HG03460 (cell line): ENCODE data around the gene MEG3.

ENCODE experiments used
- ATAC-seq: cut with Tn5 transposase; IDR thresholded peaks from one replicate; pipeline ENCODE4 v1.9.1; 2021; ENCODE audit not compliant: unreplicated experiment

MEG3 gene

DNA sequence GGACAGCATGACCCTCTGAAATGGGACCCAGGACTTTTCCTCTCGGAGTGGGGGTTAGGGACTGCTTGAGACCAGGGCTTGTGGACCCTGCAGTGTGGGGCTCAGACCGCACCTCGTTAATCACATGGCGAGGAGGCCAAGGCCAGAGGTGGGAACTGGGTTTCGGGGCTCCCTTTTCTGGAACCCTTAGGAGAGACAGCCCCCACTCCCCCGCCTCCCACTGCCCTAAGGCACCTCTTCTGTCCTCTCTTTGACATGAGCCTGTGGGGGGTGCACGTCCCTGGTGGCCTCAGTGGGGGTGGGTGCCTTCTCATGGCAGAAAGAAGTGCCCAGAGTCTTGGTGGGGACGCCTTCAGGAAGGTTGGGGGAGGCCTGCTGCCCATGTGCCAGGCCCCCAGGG lies 53.3 kb downstream of the MEG3 start:
- ATAC-seq: no peak

DNA sequence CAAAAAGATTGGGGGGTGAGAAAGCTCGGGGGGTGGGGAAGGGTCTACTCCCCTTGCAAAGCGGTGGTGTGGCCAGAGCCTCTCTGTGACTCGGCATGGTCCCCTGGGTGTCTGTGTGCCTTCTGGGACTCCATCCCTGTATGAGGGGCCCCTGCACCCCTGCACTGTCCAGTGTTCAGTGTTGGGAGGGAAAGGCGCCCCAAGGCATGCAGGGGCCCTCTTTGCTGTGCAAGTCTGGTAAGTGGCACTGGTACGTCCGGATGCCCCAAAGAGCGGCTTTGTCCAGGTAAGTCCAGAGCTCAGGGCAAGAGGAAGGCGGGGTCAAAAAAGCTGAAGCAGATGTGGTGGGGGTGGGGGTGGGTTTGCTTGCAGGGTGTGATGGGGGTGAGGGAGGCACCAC lies 53.9 kb downstream of the MEG3 start:
- no peak for ATAC-seq

DNA sequence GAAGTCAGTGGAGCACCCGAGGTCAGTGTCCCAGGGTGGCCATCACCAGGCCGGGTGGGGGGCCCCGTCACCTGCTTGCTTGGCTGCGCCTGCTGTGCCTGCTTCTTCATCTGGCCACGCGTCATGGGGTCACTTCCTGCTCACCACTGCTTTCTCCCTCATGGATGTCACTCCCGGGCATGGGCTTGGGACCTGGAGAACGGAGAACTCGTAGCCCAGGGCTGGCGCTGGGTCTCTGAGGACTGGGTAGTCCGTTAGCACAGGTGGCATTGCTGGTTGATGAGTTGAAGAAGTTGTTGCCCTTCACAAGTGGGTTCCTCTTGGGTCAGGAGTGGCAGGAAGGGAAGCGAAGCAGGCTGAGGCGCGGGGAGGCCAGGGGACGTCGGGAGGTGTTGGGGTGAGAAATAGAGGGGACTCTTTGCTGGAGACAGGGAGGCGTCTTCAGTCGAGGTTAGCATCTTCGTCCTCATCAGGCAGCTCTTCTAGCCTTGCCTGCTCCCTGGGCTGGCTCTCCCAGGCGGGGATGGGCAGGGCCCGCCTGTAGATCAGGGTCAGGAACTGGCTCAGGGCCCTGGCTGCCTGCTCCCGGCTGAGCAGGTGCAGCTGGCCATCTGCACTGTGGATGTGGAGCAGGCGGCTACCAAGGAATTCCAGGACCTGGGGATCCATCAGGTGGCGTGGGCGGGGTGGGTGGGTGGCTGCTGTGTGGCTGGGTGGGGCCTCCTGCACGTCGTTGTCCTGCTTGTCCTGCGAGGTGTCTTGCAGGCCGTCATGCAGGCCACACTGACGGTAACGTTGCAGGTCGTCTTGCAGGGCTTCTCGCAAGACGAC lies 54.6 kb downstream of the MEG3 start:
- no peak for ATAC-seq

DNA sequence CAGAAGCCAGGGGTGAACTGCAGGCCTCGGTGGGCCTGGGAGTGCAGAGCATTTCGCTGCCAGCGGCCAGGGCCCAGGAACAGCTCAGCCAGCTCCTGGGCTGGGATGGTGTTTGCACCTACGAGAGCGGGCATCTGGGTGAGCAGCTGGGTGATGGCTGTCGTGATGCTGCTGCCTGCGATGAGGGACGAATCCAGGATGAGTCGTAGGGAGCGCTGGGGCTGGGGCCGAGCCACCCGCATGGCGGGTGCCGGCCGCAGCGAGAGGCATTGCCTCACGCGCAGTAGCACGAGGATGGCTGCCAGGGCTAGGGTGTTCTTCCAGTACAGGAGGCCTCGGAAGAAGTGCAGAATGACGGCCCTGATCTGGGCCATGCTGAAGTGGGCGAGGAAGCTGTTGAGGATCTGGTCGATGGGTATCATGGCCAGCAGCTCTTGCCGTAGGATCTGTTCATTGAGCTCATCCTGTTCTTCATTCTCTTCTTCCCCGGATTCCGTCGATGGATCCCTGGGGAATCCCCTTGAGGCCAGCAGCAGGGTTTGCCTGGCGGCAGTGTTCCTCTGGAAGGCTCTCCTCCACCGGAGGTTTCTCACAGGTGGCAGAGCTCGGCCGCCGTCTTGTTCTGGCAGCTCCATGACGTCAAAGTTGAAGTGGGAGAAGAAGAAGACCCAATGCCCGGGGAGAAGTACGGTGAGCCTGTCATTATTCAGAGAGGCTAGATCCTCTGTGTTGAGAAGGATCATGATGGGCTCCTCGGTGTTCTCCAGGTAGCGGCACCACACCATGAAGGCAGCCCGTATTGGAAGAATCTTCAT lies 55.5 kb downstream of the MEG3 start:
- ATAC-seq: no peak

DNA sequence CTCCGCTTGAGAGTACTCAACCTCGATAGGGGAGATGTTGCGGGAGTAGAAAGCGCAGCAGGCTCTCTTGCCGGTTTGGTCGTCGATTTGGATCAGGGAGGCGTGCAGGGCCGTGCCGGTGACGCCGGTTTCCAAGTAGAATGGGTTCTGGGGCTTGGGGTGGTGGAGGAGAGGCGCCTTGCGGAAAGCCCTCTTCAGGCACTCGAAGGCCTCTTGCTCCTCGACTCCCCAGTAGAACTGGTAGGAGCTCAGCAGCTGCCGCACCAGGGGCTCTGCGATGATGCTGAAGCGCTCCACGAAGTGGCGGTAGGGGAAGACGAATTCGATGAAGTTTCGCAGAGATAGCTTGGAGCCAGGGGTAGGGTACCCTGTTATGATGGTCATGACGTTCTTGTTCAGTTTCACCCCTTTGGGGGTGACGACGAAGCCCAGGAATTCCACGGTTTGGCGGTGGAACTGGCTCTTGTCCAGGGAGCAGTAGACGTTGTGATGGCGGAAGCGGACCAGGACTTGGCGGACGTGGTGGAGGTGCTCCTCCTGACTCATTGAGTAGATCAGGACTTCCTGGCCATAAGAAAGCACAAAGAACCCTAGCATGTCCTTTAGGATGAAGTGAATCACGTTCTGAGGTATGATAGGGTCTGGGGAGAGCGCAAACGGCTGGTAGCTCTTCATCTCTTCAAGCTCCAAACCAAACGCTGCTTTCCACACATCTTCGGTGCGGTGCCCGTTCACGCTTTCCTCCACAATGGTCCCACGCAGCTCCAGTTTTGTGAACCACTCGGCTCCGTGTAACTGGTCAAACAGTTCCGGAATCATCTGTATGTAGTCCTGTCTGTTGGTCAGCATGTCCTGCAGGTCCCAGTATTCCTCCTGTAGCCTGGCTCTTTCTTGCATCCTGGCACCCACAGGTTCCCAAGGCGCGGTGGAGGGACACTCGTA lies 56.4 kb downstream of the MEG3 start:
- ATAC-seq: no peak

DNA sequence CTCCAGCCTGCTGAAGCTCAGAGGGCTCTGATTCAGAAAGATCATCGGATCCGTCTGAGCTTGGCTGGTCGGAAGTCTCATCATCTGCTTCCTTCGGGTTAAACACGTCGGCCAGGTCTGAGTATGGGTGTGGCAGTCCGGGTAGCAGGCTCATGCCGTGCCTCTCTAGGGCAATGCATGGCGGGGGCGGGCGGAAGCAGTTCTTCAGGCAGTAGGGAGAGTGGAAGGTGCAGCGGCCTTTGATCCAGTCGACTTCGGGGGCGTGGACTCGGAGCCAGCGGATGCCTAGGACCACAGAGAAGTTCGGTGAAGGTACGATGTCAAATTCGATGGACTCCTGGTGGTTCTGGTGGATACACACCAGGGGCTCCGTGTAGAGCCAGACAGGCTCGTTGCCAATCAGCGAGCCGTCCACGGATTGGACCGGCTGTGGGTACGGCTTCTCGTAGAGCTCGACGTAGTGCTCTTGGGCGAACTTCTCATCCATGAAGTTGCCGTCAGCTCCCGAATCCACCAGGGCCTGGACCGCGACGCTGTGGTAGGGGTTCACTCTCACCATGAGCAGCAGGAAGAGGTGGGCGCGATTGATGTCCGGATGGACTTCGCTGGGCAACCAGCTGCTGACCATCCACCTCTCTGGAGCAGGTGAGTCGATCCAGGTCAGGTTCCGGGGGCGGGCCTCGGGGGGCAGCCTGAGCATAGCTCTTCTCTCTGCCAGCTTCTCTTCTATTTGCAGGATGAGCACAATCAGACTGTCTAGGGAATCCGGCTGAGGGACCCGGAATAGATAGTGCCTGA lies 57.3 kb downstream of the MEG3 start:
- ATAC-seq: no peak

DNA sequence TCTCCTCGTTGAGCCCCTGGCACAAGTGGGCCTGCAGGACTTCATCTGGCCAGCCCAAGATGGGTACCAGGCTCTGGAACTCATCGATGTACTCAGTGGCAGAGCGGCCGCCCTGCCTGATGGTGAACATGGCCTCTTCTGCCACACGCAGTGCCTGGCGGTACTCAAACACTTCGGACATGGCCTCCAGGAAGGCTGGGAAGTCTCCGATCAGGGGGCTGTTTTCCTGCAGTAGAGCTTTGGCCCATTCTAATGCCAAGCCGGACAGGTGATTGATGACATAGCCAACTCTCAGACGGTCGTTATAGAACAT lies 57.8 kb downstream of the MEG3 start:
- ATAC-seq: no peak

DNA sequence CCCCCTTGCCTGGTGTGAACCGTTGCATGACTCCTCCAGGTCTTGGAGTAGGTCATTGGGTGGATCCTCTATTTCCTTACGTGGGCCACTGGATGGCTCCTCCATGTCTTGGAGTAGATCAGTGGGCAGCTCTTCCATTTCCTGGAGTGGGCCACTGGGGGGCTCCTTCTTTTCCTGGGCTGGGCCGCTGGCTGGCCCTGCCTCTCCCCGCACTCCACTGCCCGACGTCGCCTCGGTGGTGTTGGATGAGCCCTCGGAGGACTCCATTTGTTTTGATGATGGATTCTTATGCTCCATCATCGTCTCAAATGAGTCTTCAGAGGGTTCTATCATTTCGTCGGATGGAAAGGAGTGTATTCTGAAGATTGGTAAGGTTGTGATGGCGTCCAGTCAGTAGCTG lies 58.5 kb downstream of the MEG3 start:
- ATAC-seq: no peak

DNA sequence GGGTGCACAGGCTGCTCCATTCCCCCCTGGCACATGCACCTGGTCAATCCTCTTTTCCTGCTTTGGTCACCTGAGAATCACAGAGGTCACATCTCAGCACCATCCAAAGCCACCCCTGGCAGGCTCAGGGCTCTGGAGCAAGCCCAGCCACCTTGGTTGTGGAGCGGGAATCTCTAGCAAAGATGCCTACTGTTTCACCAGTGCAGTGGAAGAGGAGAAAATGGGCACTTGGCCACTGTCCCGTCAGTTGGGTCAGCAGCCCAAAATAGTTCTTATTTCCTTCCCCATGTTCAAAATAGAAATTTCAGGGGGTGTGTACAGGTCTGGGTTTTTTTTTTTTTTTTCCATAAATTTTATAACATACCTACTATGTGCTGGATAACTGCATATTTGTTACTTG lies 59.3 kb downstream of the MEG3 start:
- ATAC-seq: no peak

DNA sequence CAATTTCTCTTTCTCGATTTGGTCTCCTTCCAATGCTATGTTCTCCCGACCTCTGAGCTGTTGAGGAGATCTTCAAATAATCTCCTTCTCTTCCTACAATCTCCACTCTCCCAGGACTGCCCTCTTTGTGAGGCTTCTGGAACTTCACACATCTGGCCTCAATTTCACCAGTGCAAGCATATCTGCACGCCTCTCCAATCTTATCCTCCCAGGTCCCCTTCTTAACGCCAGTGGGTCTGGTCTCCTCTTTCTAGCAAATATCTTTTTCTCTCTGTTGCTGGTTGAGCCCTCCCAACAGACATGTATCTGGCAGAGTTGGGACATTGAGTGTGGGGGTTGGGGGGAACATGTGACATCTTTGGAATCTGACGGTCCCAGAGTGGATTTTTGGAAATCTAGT lies 59.7 kb downstream of the MEG3 start:
- ATAC-seq: no peak

DNA sequence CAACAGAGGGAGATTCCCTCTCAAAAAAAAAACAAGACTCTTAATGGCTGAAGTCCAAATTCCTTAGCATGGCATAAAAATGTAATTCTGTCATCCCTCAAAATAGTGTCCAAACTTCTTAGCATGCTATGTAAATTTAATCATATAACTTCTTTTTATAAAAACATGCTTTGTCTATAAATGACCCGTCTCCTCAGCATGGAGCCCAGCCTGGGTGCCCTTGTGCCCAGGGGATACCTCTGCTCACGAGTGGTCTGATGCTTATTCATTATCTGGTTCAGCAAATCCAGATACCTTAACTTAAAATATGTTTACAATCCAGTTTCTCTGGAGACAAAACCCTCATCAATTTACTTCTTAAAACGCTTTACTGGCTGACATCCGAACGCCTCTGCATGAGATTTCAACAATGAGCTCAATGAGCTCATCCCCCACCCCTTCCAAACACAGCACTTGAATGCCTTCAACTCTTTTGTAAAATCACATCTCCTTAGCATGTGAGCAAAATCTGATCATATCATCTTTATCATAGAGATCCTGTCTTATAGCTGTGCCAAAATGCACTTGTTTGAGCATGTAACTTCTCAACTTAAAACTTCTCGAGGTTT lies 61.9 kb downstream of the MEG3 start:
- ATAC-seq: no peak

DNA sequence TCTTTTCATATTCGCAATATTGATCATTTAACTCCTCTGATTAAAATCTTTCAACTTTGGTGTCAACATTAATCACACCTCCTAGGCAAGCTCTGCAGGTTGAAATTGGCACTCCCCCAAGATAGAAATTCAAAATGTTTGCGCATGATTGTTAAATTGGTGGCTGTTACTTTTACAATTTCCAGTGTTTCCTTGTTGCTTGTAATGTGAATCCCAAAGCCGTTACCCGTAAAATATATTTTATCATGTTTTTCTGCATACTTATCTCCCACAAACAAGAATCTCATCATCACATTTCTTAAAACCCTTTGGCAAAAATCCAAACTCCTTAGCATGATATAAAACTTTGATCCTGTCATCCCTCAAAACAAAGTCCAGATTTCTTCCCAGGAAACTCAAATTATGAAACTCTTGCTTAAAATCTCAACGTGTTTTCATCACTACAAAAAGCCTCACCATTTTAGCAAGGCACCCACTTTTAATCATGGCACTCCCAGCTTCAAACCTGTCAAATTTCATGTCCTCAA lies 62.9 kb downstream of the MEG3 start:
- no peak for ATAC-seq

DNA sequence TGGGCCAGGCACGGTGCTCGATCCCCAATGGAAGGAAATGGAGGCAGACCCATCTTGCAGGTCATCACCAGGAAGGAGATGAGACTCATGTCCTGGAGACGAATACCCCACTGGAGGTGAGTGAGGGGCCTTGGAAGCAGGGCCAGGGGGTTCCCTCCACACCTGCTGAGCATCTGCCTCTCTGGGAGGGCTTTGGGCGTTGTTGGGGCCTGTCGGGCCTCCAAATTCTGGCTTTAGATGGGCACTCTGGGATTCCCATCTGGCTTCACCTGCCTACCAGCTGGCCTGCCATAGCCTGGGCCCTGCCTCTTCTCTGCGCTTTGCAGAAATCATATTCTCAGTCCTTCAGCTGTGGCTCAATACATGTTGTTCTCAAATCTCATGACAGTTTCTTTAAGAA lies 63.7 kb downstream of the MEG3 start:
- ATAC-seq: no peak

DNA sequence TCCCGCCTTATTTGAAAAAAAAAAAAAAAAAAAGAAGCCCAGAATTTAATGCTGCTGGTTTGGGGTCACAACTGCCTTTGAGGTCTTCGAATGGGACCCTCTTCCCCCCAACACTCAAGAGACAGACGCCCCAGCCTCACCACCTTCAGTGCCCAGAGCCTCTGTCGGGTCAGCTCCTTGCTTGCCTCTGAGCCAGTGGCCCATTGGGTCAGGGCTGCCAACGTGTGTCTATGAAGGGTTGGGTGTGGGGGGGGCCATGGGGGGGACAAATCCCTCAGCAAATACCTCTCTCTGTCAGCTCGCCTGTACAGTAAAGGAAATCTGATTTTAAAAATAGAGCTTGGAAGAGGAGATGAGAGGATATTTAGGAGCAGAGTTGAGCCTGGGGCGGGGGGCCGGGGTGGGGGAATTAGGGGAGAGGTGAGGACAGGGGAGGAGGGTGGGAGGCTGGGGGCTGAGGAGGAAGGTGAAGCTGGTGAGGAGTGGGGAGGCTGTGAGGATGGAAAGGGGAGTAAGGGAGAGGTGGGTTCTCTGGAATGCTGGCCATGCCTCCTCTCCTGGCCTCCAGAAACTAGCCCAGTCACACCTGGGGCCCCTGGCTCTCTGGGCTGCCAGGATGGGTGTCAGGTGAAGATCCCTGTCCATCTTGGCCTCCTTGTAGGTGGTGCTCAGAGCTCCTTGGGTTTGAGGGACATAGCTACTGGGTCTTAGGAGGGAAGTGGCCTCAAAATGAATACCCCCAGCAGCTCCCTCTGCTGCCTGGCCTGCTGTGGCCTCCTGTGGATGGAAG lies 64.3 kb downstream of the MEG3 start:
- ATAC-seq: no peak

DNA sequence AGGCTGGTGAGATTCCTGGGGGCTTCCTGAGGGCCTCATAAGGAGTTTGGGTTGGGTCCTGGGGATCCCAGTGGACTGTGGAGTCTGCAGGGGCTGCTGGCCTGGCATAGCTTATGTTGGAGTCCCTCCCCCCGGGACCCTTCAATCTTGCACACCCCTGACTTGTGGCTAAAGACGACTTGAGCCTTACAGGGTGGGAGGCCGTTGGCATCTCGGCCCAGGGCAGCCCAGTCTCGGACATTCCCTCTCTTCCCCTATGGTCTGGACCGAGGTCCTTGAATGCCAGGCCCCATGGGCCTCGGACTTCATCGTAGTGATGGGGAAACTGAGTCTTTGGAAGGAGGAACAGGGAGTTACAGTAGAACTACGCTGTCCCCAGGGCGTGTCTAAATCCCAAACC lies 65.1 kb downstream of the MEG3 start:
- no peak for ATAC-seq

DNA sequence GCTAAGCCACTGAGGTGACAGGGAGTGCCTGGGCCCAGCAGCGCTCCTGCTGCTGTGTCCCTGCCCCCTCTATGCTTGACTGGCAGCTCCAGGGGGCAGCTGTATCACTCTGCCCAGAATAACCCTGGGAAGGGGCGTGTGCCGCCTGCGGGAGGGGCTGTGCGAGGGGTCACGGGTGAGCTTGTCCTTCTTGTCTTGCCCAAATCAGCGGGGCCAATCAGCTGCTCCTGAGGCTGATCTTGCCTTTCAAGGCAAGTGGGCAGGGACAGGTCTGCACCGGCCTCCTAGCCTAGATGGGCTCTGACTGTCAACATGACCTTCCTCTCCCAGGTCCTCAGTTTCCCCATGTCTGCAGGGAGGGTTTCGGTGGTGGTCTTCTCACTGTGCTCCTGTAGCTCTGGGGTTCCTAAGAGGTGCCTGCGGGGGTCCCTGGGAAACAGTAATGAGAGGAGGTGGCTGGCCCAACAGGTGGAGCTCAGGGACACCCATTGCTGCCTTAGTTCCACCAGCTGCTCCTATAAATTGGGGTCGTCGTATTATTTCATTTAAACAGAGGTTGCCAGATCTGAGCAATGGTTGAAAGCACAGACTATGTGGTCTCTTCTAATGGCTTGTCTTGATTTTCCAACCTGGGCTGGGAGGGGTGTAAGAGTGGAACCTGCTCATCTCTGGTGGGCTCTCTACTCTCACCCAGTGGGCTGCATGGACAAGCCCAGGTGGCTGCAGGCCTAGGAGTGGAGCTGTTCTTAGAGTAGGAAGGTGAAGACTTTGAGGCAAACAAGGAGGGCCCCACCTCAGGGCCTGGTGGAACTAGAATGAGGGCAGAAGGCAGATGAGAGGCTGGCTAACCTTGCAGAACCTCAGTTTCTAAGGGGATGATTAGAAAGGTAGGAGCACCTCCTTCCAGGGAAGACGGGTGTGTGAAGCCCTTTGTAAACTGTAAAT lies 65.9 kb downstream of the MEG3 start:
- ATAC-seq: no peak

DNA sequence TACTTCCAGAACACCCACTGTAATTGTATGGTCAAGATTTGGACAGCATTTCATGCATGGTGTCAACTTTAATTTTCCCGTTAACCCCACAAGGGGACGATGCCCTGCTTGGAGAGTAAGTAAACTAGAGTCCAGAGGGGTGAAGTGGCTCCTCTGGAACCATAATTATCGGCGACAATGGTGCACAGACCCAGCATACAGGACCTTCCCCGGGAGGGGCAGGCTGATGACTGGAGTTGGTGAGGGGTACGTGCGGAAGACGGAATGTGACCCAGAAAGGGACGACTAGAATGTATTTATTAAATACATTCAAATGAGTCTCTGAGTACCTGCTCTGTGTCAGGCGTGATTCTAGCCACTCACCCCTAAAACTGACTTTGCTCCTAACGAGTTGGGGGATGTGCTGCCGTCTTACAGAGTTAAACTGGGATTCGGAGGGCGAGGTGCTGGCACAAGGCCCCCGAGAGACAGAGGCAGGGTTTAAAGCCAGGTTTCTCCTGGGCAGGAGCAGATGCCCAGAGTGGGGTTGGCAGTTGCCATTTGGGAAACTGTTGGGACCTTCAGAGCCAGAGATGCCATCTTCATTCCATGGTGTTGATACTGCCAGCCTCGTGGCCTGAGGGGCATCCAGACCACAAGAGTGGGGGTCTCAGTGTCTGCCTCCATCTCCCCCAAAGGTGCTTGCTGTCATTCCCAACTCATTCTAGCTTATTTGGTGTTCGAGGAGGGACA lies 66.7 kb downstream of the MEG3 start:
- ATAC-seq: no peak

DNA sequence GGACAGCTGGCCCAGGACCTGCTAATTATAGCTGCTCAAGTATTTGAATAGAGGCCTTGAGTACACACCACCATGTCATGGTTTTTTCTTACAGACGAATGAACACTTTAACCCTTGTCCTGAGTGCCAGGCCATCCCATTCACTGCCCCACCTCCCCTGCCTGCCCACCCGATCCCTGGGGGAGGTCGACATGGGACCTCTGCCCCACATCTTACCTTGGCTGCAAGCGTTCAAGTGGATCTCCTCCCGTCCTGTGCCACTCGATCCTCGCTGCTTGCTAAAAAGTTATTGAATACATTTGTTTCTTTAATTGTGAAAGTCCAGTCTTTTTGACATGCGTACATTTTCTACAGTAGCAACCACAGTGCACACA lies 67.3 kb downstream of the MEG3 start:
- ATAC-seq: no peak
